ENCODE measurements around the gene RBM3.

RBM3 gene

DNA sequence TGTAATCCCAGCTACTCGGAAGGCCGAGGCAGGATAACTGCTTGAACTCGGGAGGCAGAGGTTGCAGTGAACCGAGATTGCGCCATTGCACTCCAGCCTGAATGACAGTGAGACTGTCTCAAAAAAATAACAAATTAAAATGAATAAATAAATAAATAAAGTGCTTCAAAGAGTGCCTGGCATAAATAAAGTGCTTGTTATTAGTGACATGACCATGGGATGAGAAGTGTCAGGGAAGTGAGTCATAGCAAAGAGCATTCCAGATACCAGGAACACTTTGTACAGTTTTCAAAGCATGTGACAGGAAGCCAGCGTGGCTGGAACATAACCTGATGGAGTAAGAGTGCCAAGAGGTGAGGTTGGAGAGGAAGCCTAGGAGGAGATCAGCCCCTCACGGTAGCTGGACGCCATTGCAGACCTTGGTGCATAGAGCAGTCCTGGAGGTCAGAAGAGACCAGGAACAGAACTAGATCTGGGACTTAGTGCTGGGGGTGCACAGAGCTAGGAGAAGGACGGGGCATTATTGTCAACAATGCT lies 17.0 kb downstream of the RBM3 start:
- DNase-seq (ENCODE audit: low read depth): no peak
- no peak overlapping the region for H3K4me3 ChIP-seq (ENCODE audit: low read depth, low read length)
- peak; percentile 3 for TF ChIP-seq CTCF (IDR thresholded peaks at IDR 0.05; ENCODE audit: low read depth, low read length, missing control alignments)

GRCh38 chrX:48592971-48593370 lies 18.7 kb downstream of the RBM3 start:
- no peak overlapping the region for H3K4me3 ChIP-seq (ENCODE audit: low read depth, low read length)
- DNase-seq (ENCODE audit: low read depth): no peak
- no peak for TF ChIP-seq CTCF (IDR thresholded peaks at IDR 0.05; ENCODE audit: low read depth, low read length, missing control alignments)

DNA sequence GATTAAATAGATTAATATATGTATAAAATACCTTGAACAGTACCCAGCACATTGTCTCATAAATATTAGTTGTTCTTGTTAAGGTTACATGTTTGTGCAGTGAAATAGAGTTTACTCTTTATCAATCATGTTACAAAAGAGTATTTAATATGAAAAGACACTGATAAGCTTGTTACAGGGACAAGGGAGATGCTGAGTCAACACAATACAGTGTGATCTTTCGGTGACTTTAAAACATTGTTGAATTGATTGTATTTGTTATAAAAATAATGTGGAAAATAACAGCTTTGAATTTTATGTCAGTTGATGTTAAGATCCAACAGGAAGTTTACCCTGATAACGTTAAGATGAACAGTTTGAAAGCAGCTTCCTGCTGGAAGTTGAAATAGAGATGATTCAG lies 21.6 kb downstream of the RBM3 start:
- no peak for TF ChIP-seq CTCF (IDR thresholded peaks at IDR 0.05; ENCODE audit: low read depth, low read length, missing control alignments)
- no peak for DNase-seq (ENCODE audit: low read depth)
- no peak overlapping the region for H3K4me3 ChIP-seq (ENCODE audit: low read depth, low read length)

GRCh38 chrX:48597353-48598264 lies 23.3 kb downstream of the RBM3 start, which contains the start of gene WDR13:
WDR13 (plus strand) TSS chrX:48597492; CDS start chrX:48597997, 505 bp downstream.
- no peak for TF ChIP-seq CTCF (IDR thresholded peaks at IDR 0.05; ENCODE audit: low read depth, low read length, missing control alignments)
- peak within 1 kb of the TSS; percentile 90 for H3K4me3 ChIP-seq (ENCODE audit: low read depth, low read length)
- DNase-seq (ENCODE audit: low read depth): peak; percentile 78

GRCh38 chrX:48598614-48599013 lies 24.3 kb downstream of the RBM3 start:
- no peak for DNase-seq (ENCODE audit: low read depth)
- H3K4me3 ChIP-seq (ENCODE audit: low read depth, low read length): no peak overlapping the region; the same call in 1 of the 2 replicates
- TF ChIP-seq CTCF (IDR thresholded peaks at IDR 0.05; ENCODE audit: low read depth, low read length, missing control alignments): no peak

DNA sequence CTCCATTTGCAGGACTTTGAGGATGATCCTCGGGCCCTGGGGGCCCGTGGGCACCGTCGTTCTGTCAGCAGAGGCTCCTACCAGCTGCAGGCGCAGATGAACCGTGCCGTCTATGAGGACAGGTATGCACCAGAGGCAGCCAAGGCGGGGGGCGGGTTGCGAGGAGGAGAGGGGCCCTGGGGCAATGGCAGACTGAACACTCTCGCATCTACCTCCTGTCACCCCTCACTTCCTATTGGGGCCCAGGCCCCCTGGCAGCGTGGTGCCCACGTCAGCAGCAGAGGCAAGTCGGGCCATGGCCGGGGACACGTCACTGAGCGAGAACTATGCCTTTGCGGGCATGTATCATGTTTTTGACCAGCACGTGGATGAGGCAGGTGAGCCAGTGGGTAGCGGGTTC lies 25.1 kb downstream of the RBM3 start:
- H3K4me3 ChIP-seq (ENCODE audit: low read depth, low read length): no peak overlapping the region
- TF ChIP-seq CTCF (IDR thresholded peaks at IDR 0.05; ENCODE audit: low read depth, low read length, missing control alignments): no peak
- no peak for DNase-seq (ENCODE audit: low read depth)

Measured in GM12864 (cell line).